Kidney (tissue), 14 donors: Measurements from ENCODE around the gene KANSL1L. TPM values are rescaled to one million over a fixed set of nuclear protein-coding genes. Genes with fewer than 3 reads are reported as not detected.

ENCODE experiments used
- DNase-seq, 5 donors: peaks; one replicate each; pipeline ENCODE4 v3.0.0-alpha.2; 2013 to 2020
- FAIRE-seq: peaks from 2 replicates; lab custom pipeline; 2012; peaks lifted over from hg19 to GRCh38; lab: Jason Lieb, UNC
- H3K27ac ChIP-seq, 2 donors: one replicate each; pipeline ENCODE4 v1.7.0; 2013; ENCODE audit warnings: low read depth in 2 of 2, low read length in 2 of 2, inconsistent platforms in 1 of 2
- H3K27me3 ChIP-seq: one replicate; pipeline ENCODE4 v1.7.1; 2013; ENCODE audit warnings: low read length, inconsistent platforms; ENCODE audit not compliant: control insufficient read depth, insufficient read depth
- H3K36me3 ChIP-seq, 3 donors: one replicate each; pipeline versions ENCODE4 v1.7.0 to v1.7.1; 2013; ENCODE audit warnings: low read length in 3 of 3, control low read depth in 1 of 3, inconsistent platforms in 1 of 3; ENCODE audit not compliant: insufficient read depth in 3 of 3, control insufficient read depth in 2 of 3
- H3K4me1 ChIP-seq, 3 donors: one replicate each; pipeline versions ENCODE4 v1.7.0 to v1.7.1; 2013; ENCODE audit warnings: low read length in 3 of 3, inconsistent platforms in 1 of 3, low read depth in 1 of 3; ENCODE audit not compliant: control insufficient read depth in 2 of 3, insufficient read depth in 2 of 3
- H3K4me3 ChIP-seq, 3 donors: one replicate each; pipeline versions ENCODE4 v1.7.0 to v1.8.1; 2013; ENCODE audit warnings: low read length in 3 of 3, control low read depth in 1 of 3, inconsistent platforms in 1 of 3
- H3K9ac ChIP-seq, 3 donors: one replicate each; pipeline versions ENCODE4 v1.7.0 to v1.7.1; 2013; ENCODE audit warnings: low read length in 3 of 3, control low read depth in 1 of 3, inconsistent platforms in 1 of 3
- H3K9me3 ChIP-seq, 3 donors: one replicate each; pipeline versions ENCODE4 v1.7.0 to v1.7.1; 2013; ENCODE audit warnings: low read length in 3 of 3, control low read depth in 1 of 3, inconsistent platforms in 1 of 3; ENCODE audit not compliant: control insufficient read depth in 2 of 3, insufficient read depth in 1 of 3
- intact Hi-C: fragments of 100-400 bp; cut with DNase I; formaldehyde crosslinking; loops from one replicate; pipeline ENCODE4 v1.11.1; 2022
- polyA plus RNA-seq: library from polyadenylated mRNA; stranded (reverse); fragments of 350-450 nt; fragmentation: Illumina TruSeq; extraction: RNeasy Lipid Tissue Mini Kit (QIAGEN cat#74804); gene quantifications from one replicate; pipeline ENCODE4 v1.2.3, GENCODE V29; 2014; ENCODE audit warnings: low read depth, low replicate concordance; ENCODE audit not compliant: insufficient read depth
- total RNA-seq: library from RNA; stranded (reverse); fragmentation: NEBNext Ultra II Directional; extraction: Animal tissue kit (Norgen Biotek cat#: 25700); gene quantifications from one replicate; pipeline ENCODE4 v1.2.1, GENCODE V29; 2021
- TF ChIP-seq, protein P1 (sequence below): IDR thresholded peaks from 3 replicates; pipeline ENCODE4 v1.5.1; 2012; ENCODE audit warnings: mild to moderate bottlenecking, moderate library complexity, borderline replicate concordance; ENCODE audit not compliant: insufficient read depth; ENCODE audit errors: extremely low read depth
- donor health status: control.
- donor health status: control.
- donor health status: control.
- donor health status: control.
- donor health status: control.
- donor health status: DM: yes; HTN: yes; CAD: no.
- donor health status: Normal renal cell carcinoma (clear cell type).

The KANSL1L gene
- total and polyA plus RNA-seq, 2 donors from 2014 or later = 11.6 to 65.4 TPM

DNA sequence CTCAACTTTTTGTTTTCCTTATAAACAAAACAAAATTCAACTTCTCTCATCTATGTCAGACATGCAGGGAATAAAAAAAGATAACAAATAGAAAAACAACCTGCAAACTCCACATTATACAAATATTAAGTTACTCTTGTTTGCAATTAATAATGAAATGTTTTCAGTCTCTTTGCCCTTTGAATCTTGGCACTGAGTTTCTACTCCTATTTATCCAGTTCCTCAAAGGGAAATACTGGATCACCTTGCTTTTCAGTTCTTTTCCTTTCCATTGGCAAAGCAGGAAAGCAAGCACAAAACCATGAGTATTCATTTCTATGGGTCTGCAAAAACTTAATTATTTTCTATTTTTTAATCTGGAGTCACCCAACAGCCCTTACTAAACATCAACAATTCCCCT is 23.6 kb downstream of the KANSL1L start:
- Histone ChIP-seq H3K27me3 (no peaks in the 10 kb centered on the region), H3K4me3 (no peak overlapping the region), H3K4me1 (no peaks in the 10 kb centered on the region), H3K27ac (no peak overlapping the region), H3K9me3 (no peaks in the 10 kb centered on the region), H3K9ac (no peak overlapping the region), H3K36me3 (peaks cover 7 to 30% (median 8%) of the 10 kb centered on the region in 3 donors)
- TF ChIP-seq, protein P1, sequence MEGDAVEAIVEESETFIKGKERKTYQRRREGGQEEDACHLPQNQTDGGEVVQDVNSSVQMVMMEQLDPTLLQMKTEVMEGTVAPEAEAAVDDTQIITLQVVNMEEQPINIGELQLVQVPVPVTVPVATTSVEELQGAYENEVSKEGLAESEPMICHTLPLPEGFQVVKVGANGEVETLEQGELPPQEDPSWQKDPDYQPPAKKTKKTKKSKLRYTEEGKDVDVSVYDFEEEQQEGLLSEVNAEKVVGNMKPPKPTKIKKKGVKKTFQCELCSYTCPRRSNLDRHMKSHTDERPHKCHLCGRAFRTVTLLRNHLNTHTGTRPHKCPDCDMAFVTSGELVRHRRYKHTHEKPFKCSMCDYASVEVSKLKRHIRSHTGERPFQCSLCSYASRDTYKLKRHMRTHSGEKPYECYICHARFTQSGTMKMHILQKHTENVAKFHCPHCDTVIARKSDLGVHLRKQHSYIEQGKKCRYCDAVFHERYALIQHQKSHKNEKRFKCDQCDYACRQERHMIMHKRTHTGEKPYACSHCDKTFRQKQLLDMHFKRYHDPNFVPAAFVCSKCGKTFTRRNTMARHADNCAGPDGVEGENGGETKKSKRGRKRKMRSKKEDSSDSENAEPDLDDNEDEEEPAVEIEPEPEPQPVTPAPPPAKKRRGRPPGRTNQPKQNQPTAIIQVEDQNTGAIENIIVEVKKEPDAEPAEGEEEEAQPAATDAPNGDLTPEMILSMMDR = no peak
- no peak for FAIRE-seq
- DNase-seq = no peak
- intact Hi-C loops = no loop called here

- Histone ChIP-seq H3K9me3 (no peaks in the 10 kb centered on the region), H3K36me3 (peaks cover 2 to 5% (median 2%) of the 10 kb centered on the region in 3 donors), H3K27ac (no peak overlapping the region), H3K27me3 (no peaks in the 10 kb centered on the region), H3K4me1 (peaks cover 0 to 2% (median 0%) of the 10 kb centered on the region in 3 donors), H3K4me3 (no peak overlapping the region), H3K9ac (no peak overlapping the region)
- FAIRE-seq = no peak
- TF ChIP-seq, protein P1 = no peak
- intact Hi-C loops = no loop called here
- DNase-seq = no peak
These were observed 39.0 kb downstream of the KANSL1L start for GRCh38 chr2:210132239-210132638.

- no peaks in the 10 kb centered on the region for H3K27me3 ChIP-seq
- H3K27ac ChIP-seq = no peak overlapping the region
- H3K9me3 ChIP-seq = peaks cover 0 to 8% (median 0%) of the 10 kb centered on the region in 3 donors
- H3K36me3 ChIP-seq = peaks cover 2 to 5% (median 2%) of the 10 kb centered on the region in 3 donors
- no peaks in the 10 kb centered on the region for H3K4me1 ChIP-seq
- DNase-seq = no peak
- no peak overlapping the region for H3K9ac ChIP-seq
- H3K4me3 ChIP-seq = no peak overlapping the region
- no peak for FAIRE-seq
- intact Hi-C loops = no loop called here
- TF ChIP-seq, protein P1 = no peak
These were observed 42.2 kb downstream of the KANSL1L start for GRCh38 chr2:210128961-210129360.
